IgD-negative memory B cell (primary cell): Measurements from ENCODE around the gene NKX3-2. TPM values are rescaled to one million over a fixed set of nuclear protein-coding genes. Genes with fewer than 3 reads are reported as not detected.

Experiments
- H3K27ac Mint-ChIP-seq, 3 donors: one replicate each; pipeline ENCODE4 v1.8.0; 2020 to 2022; ENCODE audit warnings: mild to moderate bottlenecking in 3 of 3, mixed read lengths in 3 of 3, moderate library complexity in 1 of 3
- H3K27me3 Mint-ChIP-seq: one replicate; pipeline ENCODE4 v1.8.0; 2021; ENCODE audit warnings: mixed read lengths
- H3K36me3 Mint-ChIP-seq: one replicate; pipeline ENCODE4 v1.8.0; 2020; ENCODE audit warnings: mild to moderate bottlenecking, mixed read lengths
- H3K4me1 Mint-ChIP-seq, 3 donors: one replicate each; pipeline ENCODE4 v1.8.0; 2020 to 2022; ENCODE audit warnings: mixed read lengths in 3 of 3, mild to moderate bottlenecking in 1 of 3
- H3K4me3 Mint-ChIP-seq, 4 donors: one replicate each; pipeline ENCODE4 v1.8.0; 2020 to 2022; ENCODE audit warnings: mild to moderate bottlenecking in 4 of 4, mixed read lengths in 4 of 4, moderate library complexity in 3 of 4
- H3K9me3 Mint-ChIP-seq, 3 donors: one replicate each; pipeline ENCODE4 v1.8.0; 2020 to 2021; ENCODE audit warnings: mixed read lengths in 3 of 3, mild to moderate bottlenecking in 1 of 3
- polyA plus RNA-seq: library from polyadenylated mRNA; unstranded; fragments of 300-500 nt; fragmentation: Illumina TruSeq; gene quantifications from one replicate; pipeline ENCODE4 v1.2.3, GENCODE V29; 2021

NKX3-2 gene
- polyA plus RNA-seq, 1 donor from 2014 or later = not detected

DNA sequence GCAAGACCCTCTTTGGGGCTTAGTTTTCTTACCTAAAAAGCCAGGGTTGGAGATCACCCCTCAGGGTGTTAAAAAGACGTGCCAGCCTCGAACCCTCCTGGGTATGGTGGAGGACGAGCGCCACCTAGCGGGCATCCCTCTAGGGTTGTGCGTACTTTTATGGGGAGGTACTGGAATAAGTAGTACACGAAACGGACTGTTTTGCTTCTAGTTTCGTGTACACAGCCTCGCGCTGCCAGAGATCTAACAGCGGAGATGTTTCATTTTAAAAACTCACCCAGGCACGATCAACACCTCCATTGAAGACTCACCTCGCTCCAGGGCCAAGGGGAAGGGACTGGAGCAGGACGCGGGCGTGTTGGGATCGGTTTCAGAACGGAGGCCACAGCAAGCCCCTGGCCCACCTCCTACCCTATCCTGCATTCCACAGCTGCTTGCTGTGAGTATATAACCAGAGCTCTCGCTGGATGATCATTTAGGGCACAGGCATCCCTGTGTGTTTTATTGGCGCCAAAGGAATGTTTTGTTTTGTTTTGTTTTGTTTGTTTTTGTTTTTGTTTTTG lies 4.8 kb upstream of the NKX3-2 start:
- H3K9me3 Mint-ChIP-seq = peaks cover 5 to 26% (median 16%) of the 10 kb centered on the region in 3 donors
- peak overlapping the region; percentile 51 to 85 (median 74) for H3K4me3 Mint-ChIP-seq
- H3K27ac Mint-ChIP-seq = peak overlapping the region; percentile 76 to 89 (median 88)
- H3K4me1 Mint-ChIP-seq = peaks cover 22 to 26% (median 25%) of the 10 kb centered on the region in 3 donors
- H3K36me3 Mint-ChIP-seq = peaks cover 6% of the 10 kb centered on the region
- peaks cover 38% of the 10 kb centered on the region for H3K27me3 Mint-ChIP-seq

DNA sequence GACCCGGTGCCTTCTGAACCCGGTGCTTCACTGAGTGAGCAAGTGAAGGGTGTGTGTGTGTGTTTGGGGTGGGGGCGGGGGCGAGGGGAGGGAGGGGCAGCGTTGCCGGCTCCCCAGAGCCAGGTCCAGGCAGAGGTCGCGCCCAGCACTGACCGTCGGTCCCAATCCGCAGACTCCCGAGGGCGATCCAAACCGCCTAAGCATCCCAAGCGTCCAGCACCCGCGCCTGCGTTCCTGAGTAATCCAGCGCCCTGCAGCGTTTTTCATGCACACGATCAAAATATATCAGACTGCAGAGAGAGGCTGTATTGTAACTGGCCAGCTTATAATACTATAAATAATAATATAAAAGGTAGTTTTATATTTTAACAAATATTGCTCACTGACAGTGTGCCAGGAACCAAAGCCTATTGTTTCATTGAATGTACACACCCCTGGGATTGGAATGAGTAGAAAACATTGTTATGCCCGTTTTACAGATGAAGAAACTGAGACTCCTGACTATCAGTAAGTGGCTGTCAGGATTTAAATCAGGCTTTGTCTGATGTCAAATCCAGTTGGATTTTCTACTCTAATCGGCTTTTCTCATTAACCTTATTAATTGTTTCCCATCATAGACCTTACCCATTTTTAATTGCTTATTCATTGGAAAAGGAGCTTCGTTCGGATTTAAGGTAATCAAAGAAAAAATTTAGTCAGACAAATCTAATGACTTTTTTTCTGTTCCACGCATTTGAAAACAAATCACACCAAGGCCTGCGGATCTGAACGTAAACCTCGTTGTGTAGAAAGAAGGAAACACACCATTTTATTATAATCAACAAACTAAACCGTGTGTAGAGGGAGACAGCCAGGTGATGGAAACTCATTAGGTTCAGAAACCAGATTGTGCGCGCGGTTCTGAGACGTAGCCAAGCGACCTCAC lies 4.0 kb upstream of the NKX3-2 start:
- H3K4me3 Mint-ChIP-seq = peak overlapping the region; percentile 51 to 85 (median 74)
- H3K36me3 Mint-ChIP-seq = peaks cover 6% of the 10 kb centered on the region
- H3K9me3 Mint-ChIP-seq = peaks cover 5 to 25% (median 16%) of the 10 kb centered on the region in 3 donors
- H3K27me3 Mint-ChIP-seq = peaks cover 41% of the 10 kb centered on the region
- H3K27ac Mint-ChIP-seq = peak overlapping the region; percentile 76 to 89 (median 88)
- peaks cover 24 to 29% (median 25%) of the 10 kb centered on the region in 3 donors for H3K4me1 Mint-ChIP-seq

DNA sequence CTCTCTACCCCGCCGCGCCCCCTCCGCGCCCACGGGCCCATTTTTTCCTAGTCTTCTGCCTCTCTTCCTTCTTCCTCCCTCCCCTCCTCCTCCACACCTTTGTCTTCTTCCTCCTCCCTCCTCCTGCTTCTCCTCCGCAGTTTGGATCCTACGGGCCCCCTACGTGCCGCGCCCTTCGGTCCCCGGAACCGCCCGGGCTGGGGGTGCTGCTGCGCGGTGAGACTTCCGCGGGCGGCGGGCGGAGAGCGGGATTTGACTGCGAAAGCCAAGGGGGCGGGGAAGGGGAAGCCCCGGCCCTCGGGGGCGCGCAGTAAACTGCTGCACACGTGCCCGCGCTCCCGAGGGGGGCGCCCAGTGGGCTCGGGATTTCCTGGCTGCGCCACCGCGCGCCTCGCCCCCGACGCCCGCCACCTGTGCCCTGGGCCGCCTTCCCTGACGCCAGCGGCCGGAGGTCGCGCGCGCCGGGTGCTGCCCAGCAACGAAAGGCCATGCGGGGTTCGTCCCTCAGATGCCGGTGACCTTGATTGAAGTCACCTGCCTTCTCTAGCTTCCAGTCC lies 3.3 kb upstream of the NKX3-2 start:
- Mint-ChIP-seq H3K9me3 (peaks cover 5 to 22% (median 11%) of the 10 kb centered on the region in 3 donors), H3K27me3 (peaks cover 46% of the 10 kb centered on the region), H3K27ac (peak overlapping the region in 2 of 3 donors; percentile 55 to 89), H3K36me3 (peaks cover 6% of the 10 kb centered on the region), H3K4me1 (peaks cover 24 to 30% (median 25%) of the 10 kb centered on the region in 3 donors), H3K4me3 (peak overlapping the region; percentile 60 to 92 (median 80))

DNA sequence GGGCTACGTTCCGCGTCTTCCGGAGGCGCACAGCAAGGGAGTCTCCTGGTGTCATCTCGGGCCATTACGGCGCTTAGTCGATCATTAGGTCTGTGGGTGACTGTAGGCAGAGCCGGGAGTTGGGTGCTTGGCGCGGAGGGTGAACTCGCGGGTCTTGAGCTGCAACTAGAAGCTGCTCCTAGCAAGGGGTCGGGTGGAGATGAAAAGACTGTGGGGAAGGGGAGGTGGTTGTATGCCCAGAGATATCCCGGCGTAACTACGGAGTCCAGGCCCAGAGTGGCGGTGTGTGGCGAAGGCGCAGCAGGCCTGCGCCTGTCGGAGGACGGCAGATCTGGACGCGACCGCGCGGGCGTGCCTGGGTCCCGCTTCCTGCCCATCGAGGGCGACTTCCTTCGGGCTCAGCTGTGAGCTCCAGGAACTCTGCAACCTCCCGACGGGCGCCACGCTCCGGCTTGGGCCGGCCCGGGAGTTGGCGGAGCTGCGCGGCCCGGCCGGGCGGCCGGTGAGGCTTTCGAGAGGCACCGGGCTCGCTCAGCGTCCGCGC lies 2.7 kb upstream of the NKX3-2 start:
- H3K27ac Mint-ChIP-seq = peak overlapping the region; percentile 89 to 94 (median 93)
- peak overlapping the region; percentile 80 to 92 (median 88) for H3K4me3 Mint-ChIP-seq

DNA sequence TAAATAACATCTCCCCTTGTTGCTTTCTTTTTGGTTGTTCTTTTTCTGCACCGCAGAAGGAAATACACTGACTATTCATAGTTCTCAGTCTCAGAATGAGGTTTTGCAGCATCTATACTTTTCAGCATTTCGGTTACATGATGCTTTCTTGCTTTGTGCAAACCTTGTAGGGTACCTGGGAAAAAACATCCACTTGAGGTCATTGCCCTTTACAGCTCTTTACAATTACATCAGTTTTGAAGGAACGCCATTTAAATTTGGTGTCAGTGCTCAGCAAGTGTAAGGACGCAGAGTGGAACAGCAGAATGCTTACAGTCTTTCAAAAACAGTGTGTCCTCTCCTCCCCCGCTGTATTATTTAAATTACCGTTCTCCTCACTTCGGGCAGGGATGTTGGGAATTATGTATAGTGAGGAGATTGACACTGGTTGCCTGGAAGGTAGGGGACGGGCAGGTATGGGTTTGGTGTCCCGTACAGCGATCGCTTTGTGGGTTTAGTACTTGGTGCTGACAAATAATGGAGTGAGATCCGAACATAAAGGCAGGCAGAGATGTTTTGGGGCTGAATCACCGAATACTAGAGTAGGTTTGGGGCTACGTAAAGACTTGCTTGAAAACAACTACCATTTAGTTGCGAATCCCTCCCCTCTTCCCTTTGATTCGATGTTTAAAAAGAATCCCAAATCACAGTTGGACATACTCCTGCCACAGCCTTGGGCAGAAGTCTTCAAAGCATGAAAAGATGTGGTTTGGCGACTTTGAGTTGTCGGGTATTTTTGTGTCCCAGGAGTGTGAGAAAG lies 2.0 kb upstream of the NKX3-2 start:
- Mint-ChIP-seq H3K27ac (peak overlapping the region; percentile 89 to 94 (median 93)), H3K9me3 (peaks cover 2 to 11% (median 10%) of the 10 kb centered on the region in 3 donors), H3K36me3 (peaks cover 6% of the 10 kb centered on the region), H3K4me3 (peak overlapping the region; percentile 80 to 92 (median 88)), H3K4me1 (peaks cover 24 to 30% (median 25%) of the 10 kb centered on the region in 3 donors), H3K27me3 (peaks cover 54% of the 10 kb centered on the region)

More for the DNA sequence above, 2.7 kb upstream of the NKX3-2 start:
- Mint-ChIP-seq H3K9me3 (peaks cover 2 to 17% (median 11%) of the 10 kb centered on the region in 3 donors), H3K27me3 (peaks cover 50% of the 10 kb centered on the region), H3K4me1 (peaks cover 24 to 30% (median 25%) of the 10 kb centered on the region in 3 donors), H3K36me3 (peaks cover 6% of the 10 kb centered on the region)

DNA sequence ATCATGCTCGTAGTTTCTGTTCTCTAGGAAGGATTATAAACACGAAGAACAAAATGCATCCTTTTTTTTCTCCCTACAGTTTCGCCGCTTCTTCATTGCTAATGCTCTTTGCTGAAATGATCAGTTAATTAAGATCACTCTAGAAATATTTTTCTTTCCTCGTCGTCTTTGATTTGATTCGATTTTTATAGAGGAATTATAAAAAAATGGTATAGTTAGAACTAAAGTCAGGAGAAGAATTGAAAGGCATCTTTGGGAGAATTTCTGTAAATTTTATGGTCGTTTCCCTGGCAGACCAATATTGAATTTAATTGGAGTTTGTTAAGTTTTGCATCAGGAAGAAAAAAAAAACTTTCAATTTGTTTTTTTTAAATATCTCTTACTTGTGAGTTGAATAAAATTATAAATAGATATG lies 1.1 kb upstream of the NKX3-2 start:
- H3K9me3 Mint-ChIP-seq = peaks cover 2 to 5% (median 3%) of the 10 kb centered on the region in 3 donors
- H3K4me3 Mint-ChIP-seq = peak overlapping the region; percentile 62 to 93 (median 84)
- peak overlapping the region; percentile 43 to 89 (median 85) for H3K27ac Mint-ChIP-seq
- peaks cover 60% of the 10 kb centered on the region for H3K27me3 Mint-ChIP-seq
- H3K36me3 Mint-ChIP-seq = peaks cover 6% of the 10 kb centered on the region
- peaks cover 24 to 35% (median 27%) of the 10 kb centered on the region in 3 donors for H3K4me1 Mint-ChIP-seq

DNA sequence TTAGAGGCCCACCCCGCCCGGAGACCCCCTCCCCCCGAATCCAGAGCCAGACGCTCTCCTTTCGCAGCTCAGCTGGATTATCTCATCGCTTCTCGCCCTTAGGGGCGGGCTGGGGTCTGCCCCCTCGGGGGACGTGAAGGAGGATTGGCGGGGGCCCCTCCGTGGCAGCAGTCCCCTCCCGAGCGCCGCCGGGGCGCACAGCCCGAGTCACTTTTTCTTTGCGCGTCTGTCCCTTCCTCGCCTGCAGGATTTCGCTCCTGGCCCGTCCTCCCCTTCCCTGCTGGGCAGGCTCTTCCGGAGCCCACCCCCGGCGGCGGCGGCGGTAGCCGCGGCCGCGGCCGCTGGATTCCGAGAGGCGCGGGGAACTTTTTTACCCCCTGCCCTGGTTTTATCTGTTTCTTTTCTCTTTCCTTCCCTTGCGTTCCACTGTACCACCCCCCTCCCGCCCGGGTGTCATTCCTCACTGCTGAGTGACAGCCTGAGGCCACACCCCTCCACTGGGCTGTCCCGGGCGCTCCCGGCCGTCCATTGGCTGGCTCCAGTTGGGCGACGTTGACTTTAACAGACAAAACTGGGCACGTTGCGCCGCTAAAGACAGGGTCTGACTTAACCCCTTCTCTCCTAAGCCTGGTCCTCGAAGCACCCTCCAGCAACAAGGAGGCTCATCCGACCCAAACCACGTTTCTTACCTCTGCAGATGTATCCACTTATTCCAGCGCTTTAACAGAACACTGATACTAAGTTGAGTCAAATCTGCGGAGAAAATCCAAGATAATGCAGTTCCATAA lies 492 bp upstream of the NKX3-2 start:
- peaks cover 6% of the 10 kb centered on the region for H3K36me3 Mint-ChIP-seq
- peak overlapping the region; percentile 62 to 93 (median 84) for H3K4me3 Mint-ChIP-seq
- H3K4me1 Mint-ChIP-seq = peaks cover 24 to 35% (median 27%) of the 10 kb centered on the region in 3 donors
- peaks cover 61% of the 10 kb centered on the region for H3K27me3 Mint-ChIP-seq
- H3K27ac Mint-ChIP-seq = peak overlapping the region; percentile 43 to 89 (median 85)
- H3K9me3 Mint-ChIP-seq = peaks cover 2 to 5% (median 3%) of the 10 kb centered on the region in 3 donors

DNA sequence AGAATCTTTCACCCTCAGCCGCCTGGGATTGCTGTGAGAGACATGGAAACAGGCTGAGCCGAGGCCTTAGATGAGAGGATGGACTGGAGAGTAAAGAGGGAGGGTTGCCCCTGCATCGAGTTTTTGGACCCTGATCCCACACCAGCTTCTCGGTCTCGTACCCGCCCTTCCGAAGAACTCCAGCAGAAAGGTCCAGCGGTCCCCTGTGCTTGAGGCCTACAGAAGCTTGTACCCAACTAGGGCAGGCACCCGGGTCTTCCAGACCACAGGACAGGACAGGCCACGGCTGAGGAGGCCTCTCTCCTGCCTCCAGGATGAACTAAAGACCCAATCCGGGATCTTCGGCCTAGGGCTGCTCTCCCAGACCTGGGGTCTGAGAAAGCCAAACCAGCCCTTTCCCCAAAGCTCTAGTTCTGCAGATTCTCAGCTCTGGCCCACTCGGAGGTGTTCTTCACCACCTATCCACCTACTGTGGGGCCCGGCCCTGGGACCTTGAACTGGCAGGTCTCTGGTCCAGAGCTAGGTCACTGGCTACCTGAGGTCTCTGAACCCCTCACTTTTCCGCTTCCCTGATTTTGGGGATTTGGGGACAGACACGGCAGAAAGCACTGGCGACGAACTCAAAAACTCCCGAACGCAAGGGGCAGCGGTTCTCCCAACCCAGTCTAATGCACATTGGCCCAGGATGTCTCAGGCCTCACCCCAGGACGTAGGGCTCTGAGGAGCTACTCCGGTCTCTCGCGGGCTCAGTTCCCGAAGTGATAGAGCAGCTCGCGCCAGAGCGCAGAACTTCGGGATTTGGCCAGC lies 1.1 kb downstream of the NKX3-2 start:
- H3K9me3 Mint-ChIP-seq = peaks cover 2 to 3% (median 3%) of the 10 kb centered on the region in 3 donors
- peaks cover 17 to 25% (median 18%) of the 10 kb centered on the region in 3 donors for H3K4me1 Mint-ChIP-seq
- H3K27me3 Mint-ChIP-seq = peaks cover 61% of the 10 kb centered on the region
- peak overlapping the region; percentile 76 to 95 (median 92) for H3K27ac Mint-ChIP-seq
- H3K4me3 Mint-ChIP-seq = peak overlapping the region; percentile 52 to 83 (median 74)
- H3K36me3 Mint-ChIP-seq = peaks cover 6% of the 10 kb centered on the region

DNA sequence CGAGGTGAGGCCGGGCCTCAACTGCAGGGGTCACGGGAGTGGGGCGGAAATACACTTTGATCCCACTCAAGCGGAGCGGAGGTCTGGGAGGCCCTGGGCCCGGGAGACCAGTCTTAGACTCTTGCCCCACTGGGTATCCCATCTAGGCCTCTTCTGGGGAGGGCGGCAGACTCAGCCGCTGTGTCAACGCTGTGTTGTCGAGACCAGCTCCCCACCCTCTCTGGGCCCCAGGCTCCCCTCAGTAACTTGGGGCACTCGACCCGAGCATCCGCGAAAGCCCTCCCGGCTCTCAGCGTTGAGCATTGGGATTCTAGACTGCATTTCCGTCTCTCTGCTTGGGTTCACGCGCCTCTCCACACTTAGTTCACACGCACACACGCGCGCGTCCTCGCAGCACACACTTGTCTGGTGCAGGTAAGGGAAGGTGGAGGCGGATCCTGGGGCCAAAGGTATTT lies 1.7 kb downstream of the NKX3-2 start:
- peak overlapping the region; percentile 23 to 83 (median 70) for H3K4me3 Mint-ChIP-seq
- peak overlapping the region; percentile 76 to 95 (median 92) for H3K27ac Mint-ChIP-seq
- H3K27me3 Mint-ChIP-seq = peaks cover 65% of the 10 kb centered on the region
- peaks cover 6% of the 10 kb centered on the region for H3K36me3 Mint-ChIP-seq
- H3K9me3 Mint-ChIP-seq = peaks cover 2 to 6% (median 3%) of the 10 kb centered on the region in 3 donors
- peaks cover 17 to 25% (median 18%) of the 10 kb centered on the region in 3 donors for H3K4me1 Mint-ChIP-seq

DNA sequence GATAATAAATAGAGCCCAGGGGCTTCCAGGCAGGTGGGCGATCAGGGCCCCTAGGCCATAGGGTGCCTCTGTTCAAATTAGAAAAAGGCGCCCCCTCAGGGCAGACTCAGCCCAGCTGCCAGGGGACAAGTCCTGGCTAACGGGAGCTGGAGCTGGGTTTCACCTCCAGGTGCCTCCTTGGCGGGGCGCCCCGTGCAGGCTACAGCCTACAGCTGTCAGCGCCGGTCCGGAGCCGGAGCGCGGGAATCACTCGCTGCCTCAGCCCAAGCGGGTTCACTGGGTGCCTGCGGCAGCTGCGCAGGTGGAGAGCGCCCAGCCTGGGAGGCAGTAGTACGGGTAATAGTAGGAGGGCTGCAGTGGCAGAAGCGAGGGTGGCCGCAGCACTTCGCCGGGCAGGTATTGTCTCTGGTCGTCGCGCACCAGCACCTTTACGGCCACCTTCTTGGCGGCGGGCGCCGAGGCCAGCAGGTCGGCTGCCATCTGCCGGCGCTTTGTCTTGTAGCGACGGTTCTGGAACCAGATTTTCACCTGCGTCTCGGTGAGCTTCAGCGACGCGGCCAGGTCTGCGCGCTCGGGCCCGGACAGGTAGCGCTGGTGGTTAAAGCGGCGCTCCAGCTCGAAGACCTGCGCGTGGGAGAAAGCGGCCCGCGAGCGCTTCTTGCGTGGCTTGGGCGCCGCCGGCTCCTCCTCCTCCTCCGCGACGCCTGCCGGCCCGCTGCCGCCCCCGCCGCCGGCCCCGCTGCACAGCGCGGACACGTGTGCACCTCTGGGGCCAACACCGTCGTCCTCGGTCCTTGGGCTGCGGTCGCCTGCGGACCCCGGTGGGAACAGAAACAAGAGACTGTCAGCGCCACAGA lies 2.4 kb downstream of the NKX3-2 start:
- H3K4me3 Mint-ChIP-seq = peak overlapping the region in 3 of 4 donors; percentile 48 to 80 (median 74)
- peaks cover 2 to 7% (median 4%) of the 10 kb centered on the region in 3 donors for H3K9me3 Mint-ChIP-seq
- peaks cover 15 to 24% (median 18%) of the 10 kb centered on the region in 3 donors for H3K4me1 Mint-ChIP-seq
- H3K36me3 Mint-ChIP-seq = peaks cover 6% of the 10 kb centered on the region
- H3K27me3 Mint-ChIP-seq = peaks cover 69% of the 10 kb centered on the region
- H3K27ac Mint-ChIP-seq = peak overlapping the region; percentile 86 to 95 (median 92)

DNA sequence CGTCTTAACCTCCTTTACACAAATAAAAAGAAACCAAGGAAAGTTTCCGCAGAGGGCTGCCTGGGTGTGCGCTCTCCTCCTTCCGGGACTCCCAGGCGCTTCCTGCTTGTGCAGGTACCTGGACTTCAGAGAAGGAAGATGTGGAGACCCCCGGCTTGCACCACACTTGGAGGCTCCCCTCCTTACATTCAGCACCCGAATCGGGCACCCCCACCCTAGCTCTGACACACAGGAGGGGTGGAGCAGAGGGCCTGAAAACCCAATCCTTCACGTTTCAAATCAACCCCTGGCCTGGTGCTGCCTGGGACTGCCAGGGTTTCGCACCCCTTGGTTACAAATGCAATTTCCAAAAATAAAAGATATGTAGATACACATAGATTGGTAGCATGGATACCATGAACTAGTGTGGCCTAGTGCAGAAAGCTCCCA lies 3.1 kb downstream of the NKX3-2 start:
- Mint-ChIP-seq H3K36me3 (peaks cover 2% of the 10 kb centered on the region), H3K4me3 (peak overlapping the region in 2 of 4 donors; percentile 73 to 80), H3K27me3 (peaks cover 69% of the 10 kb centered on the region), H3K27ac (peak overlapping the region in 2 of 3 donors; percentile 86 to 95), H3K4me1 (peaks cover 8 to 21% (median 13%) of the 10 kb centered on the region in 3 donors), H3K9me3 (peaks cover 0 to 11% (median 9%) of the 10 kb centered on the region in 3 donors)
